ES-I3 (cell line): ENCODE measurements around the gene SCUBE1.
"Not testable (repeated sequence)": the region's sequence is repeated elsewhere in the genome, so short reads cannot be mapped to it uniquely, and the experiment has no call there.

Experiments used
- H3K36me3 ChIP-seq: 2 replicates; pipeline ENCODE4 v1.6.1; 2013; ENCODE audit warnings: mild to moderate bottlenecking, low read length, control low read depth, moderate library complexity; ENCODE audit not compliant: insufficient read depth
- H3K4me1 ChIP-seq: 2 replicates; pipeline ENCODE4 v1.6.1; 2013; ENCODE audit warnings: mild to moderate bottlenecking, control low read depth, low read length; ENCODE audit not compliant: insufficient read depth
- H3K9ac ChIP-seq: 2 replicates; pipeline ENCODE4 v1.6.1; 2013; ENCODE audit warnings: low read depth, mild to moderate bottlenecking, low read length, moderate library complexity
- H3K9me3 ChIP-seq: 2 replicates; pipeline ENCODE4 v1.6.1; 2013; ENCODE audit warnings: mild to moderate bottlenecking, low read length, moderate library complexity; ENCODE audit not compliant: control insufficient read depth, insufficient read depth

Gene SCUBE1

GRCh38 chr22:43376765-43377547, 33.8 kb upstream of the SCUBE1 start:
- Histone ChIP-seq H3K4me1 (no peaks in the 10 kb centered on the region), H3K9ac (no peak overlapping the region), H3K9me3 (0 out of 2 replicates have a peak, but pooled peaks cover 4% of the 10 kb centered on the region), H3K36me3 (no peaks in the 10 kb centered on the region)

GRCh38 chr22:43375951-43376455, 32.8 kb upstream of the SCUBE1 start:
- H3K4me1 ChIP-seq: no peaks in the 10 kb centered on the region
- H3K36me3 ChIP-seq: no peaks in the 10 kb centered on the region
- 0 out of 2 replicates have a peak, but pooled peaks cover 4% of the 10 kb centered on the region for H3K9me3 ChIP-seq
- no peak overlapping the region for H3K9ac ChIP-seq

- Histone ChIP-seq H3K36me3 (no peaks in the 10 kb centered on the region), H3K9me3 (0 out of 2 replicates have a peak, but pooled peaks cover 4% of the 10 kb centered on the region), H3K4me1 (no peaks in the 10 kb centered on the region; the same call in 1 of the 2 replicates), H3K9ac (no peak overlapping the region; the same call in 1 of the 2 replicates)
These were observed 26.9 kb upstream of the SCUBE1 start for GRCh38 chr22:43370036-43370435.

- Histone ChIP-seq H3K9ac (no peak overlapping the region), H3K4me1 (peaks cover 6% of the 10 kb centered on the region; the same call in 1 of the 2 replicates), H3K9me3 (no peaks in the 10 kb centered on the region), H3K36me3 (no peaks in the 10 kb centered on the region)
These were observed 22.7 kb upstream of the SCUBE1 start for GRCh38 chr22:43365715-43366440.

- Histone ChIP-seq H3K36me3 (no peaks in the 10 kb centered on the region), H3K9ac (no peak overlapping the region), H3K9me3 (no peaks in the 10 kb centered on the region), H3K4me1 (0 out of 2 replicates have a peak, but pooled peaks cover 6% of the 10 kb centered on the region)
These were observed 20.9 kb upstream of the SCUBE1 start for GRCh38 chr22:43364169-43364435.

- 0 out of 2 replicates have a peak, but pooled peaks cover 6% of the 10 kb centered on the region for H3K4me1 ChIP-seq
- H3K9ac ChIP-seq: no peak overlapping the region
- no peaks in the 10 kb centered on the region for H3K36me3 ChIP-seq
These were observed 20.4 kb upstream of the SCUBE1 start for GRCh38 chr22:43363315-43364168.

GRCh38 chr22:43360576-43360975, 17.4 kb upstream of the SCUBE1 start:
- Histone ChIP-seq H3K4me1 (0 out of 2 replicates have a peak, but pooled peaks cover 6% of the 10 kb centered on the region), H3K36me3 (no peaks in the 10 kb centered on the region), H3K9ac (no peak overlapping the region), H3K9me3 (no peaks in the 10 kb centered on the region)

More at GRCh38 chr22:43363315-43364168, 20.4 kb upstream of the SCUBE1 start:
- H3K9me3 ChIP-seq: no peaks in the 10 kb centered on the region

- H3K9ac ChIP-seq: no peak overlapping the region
- H3K9me3 ChIP-seq: no peaks in the 10 kb centered on the region
- no peaks in the 10 kb centered on the region for H3K4me1 ChIP-seq
- H3K36me3 ChIP-seq: no peaks in the 10 kb centered on the region
These were observed 13.7 kb upstream of the SCUBE1 start for GRCh38 chr22:43356881-43357280.

- not testable (repeated sequence) for H3K9me3 ChIP-seq, H3K4me1 ChIP-seq, H3K9ac ChIP-seq, H3K36me3 ChIP-seq
These were observed 12.5 kb upstream of the SCUBE1 start for GRCh38 chr22:43355688-43356087.

GRCh38 chr22:43351966-43352345, 8.8 kb upstream of the SCUBE1 start:
- H3K4me1 ChIP-seq: no peaks in the 10 kb centered on the region
- H3K9ac ChIP-seq: no peak overlapping the region

GRCh38 chr22:43349636-43350035, 6.5 kb upstream of the SCUBE1 start:
- Histone ChIP-seq H3K36me3 (no peaks in the 10 kb centered on the region), H3K9ac (no peak overlapping the region), H3K9me3 (no peaks in the 10 kb centered on the region), H3K4me1 (no peaks in the 10 kb centered on the region; the same call in 1 of the 2 replicates)

More at GRCh38 chr22:43351966-43352345, 8.8 kb upstream of the SCUBE1 start:
- Histone ChIP-seq H3K9me3 (no peaks in the 10 kb centered on the region), H3K36me3 (no peaks in the 10 kb centered on the region)

GRCh38 chr22:43346521-43346929, 3.4 kb upstream of the SCUBE1 start:
- H3K4me1 ChIP-seq: no peaks in the 10 kb centered on the region; the same call in 1 of the 2 replicates
- H3K9ac ChIP-seq: no peak overlapping the region
- H3K36me3 ChIP-seq: no peaks in the 10 kb centered on the region
- H3K9me3 ChIP-seq: no peaks in the 10 kb centered on the region

- H3K9me3 ChIP-seq: no peaks in the 10 kb centered on the region
- no peaks in the 10 kb centered on the region; the same call in 1 of the 2 replicates for H3K4me1 ChIP-seq
- H3K9ac ChIP-seq: no peak overlapping the region
- no peaks in the 10 kb centered on the region for H3K36me3 ChIP-seq
These were observed 2.7 kb upstream of the SCUBE1 start for GRCh38 chr22:43345761-43346301.

GRCh38 chr22:43345356-43345755, 2.2 kb upstream of the SCUBE1 start:
- H3K4me1 ChIP-seq: no peaks in the 10 kb centered on the region; the same call in 1 of the 2 replicates

More at GRCh38 chr22:43345356-43345755, 2.2 kb upstream of the SCUBE1 start:
- no peak overlapping the region for H3K9ac ChIP-seq
- H3K9me3 ChIP-seq: no peaks in the 10 kb centered on the region
- no peaks in the 10 kb centered on the region for H3K36me3 ChIP-seq
